GM12878 (cell line): ENCODE measurements around the gene ITGB2.

Source experiments
- CEBPB ChIP-seq, 2 experiments: fragments of 150-350 bp in 1 of 2; IDR thresholded peaks; 2 replicates each; pipeline ENCODE4 v1.6.1; 2012 to 2014; ENCODE audit warnings: low read depth in 2 of 2, low read length in 2 of 2, borderline replicate concordance in 1 of 2, inconsistent platforms in 1 of 2
- NR2C1 ChIP-seq: fragments of 450-650 bp; IDR thresholded peaks from 2 replicates; pipeline ENCODE4 v1.6.1; 2017; ENCODE audit warnings: antibody characterized with exemption, mild to moderate bottlenecking, moderate library complexity

DNA sequence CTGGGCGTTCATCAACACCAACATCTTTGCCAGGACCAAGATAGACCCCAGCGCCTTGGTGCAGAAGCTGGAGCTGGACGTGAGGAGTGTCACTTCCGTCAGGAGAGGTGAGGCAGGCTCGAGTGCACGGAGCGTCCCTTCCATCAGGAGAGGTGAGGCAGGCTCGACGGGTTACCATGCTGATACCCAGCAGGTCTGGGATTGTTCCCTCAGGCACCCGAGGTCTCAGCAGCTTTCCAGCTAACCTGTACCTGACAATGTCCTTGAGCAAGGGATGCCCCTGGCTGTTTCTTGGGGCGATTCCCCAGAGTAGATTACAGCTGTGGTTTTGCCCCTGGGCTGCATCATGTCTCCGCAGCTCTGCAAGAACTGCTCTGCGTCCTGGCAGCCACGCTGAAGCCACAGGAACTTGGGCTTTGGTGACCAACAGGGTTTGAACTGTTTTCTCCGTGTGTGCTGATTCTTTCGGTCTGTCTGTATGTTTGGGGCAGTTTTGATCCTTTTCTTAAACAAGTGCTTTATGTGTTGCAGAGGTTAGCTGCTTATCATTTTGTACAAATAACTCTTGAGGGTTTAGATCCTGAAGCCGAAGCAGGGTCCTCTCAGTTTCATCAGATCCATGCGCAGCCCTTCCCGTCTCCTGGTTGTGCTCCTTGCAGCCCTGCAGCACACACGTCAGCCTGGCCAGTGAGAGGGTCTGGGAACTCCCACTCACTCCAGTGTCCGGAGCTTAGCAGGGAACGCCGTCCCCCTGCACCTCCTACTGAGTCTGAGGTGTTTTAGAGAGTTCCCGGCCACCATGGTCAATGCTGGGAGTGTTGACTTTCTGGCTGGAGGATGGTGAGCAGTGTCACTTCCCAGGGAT lies 23.2 kb upstream of the ITGB2 start:
- no peak for TF ChIP-seq NR2C1
- TF ChIP-seq CEBPB (IDR thresholded peaks at IDR 0.05; ENCODE audit: borderline replicate concordance in 1 of 2, low read depth in 2 of 2, low read length in 2 of 2): no peak
